NCI-H748 (cell line): ENCODE measurements around the gene TMEM184B.

Source experiments
- DNase-seq: peaks from one replicate; lab custom pipeline; 2025; ENCODE audit not compliant: unreplicated experiment; lab: John Stamatoyannopoulos, UW

Gene TMEM184B

DNA sequence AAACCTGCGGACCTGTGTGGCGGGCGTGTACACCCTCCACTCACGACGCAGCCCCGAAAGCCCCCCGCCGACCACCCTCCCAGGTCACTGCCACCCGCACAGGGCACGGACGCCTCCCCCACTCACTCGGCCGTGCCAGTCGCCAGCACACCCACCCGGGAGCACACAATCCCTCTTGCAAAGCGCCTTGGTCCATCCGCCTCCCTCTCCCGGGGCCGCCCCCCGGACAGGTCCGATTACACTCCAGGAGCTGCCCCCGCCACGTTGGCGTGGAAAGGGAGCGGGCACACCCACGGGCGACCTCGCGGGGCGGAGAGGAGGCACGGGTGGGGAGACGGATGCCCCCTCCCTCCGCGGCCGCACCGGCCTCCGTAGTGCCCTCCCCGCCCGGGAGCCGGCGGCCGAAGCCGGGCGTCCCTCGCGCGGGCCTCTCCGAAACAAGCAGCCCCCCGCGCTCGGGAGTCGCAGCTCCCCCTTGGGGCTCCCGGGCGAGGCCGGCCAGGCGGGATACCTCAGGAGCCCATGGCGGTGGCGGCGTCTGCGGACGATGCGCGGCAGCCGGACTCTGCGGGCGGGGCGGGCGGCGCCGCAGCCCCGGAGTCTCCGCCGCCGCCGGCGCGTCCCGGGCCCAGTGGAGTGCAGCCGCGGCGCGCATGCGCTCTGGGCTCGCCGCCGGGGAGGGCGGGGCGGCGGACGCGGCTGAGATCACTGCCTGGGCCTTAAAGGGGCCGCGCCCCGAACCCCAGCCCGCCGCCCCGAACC, at the start of gene TMEM184B:
Gene TMEM184B, minus strand, starts transcription at position 638 of the 762 bp plus-strand sequence. CDS start 25,049 bp downstream, outside the sequence.
- peak; percentile 59 for DNase-seq

DNA sequence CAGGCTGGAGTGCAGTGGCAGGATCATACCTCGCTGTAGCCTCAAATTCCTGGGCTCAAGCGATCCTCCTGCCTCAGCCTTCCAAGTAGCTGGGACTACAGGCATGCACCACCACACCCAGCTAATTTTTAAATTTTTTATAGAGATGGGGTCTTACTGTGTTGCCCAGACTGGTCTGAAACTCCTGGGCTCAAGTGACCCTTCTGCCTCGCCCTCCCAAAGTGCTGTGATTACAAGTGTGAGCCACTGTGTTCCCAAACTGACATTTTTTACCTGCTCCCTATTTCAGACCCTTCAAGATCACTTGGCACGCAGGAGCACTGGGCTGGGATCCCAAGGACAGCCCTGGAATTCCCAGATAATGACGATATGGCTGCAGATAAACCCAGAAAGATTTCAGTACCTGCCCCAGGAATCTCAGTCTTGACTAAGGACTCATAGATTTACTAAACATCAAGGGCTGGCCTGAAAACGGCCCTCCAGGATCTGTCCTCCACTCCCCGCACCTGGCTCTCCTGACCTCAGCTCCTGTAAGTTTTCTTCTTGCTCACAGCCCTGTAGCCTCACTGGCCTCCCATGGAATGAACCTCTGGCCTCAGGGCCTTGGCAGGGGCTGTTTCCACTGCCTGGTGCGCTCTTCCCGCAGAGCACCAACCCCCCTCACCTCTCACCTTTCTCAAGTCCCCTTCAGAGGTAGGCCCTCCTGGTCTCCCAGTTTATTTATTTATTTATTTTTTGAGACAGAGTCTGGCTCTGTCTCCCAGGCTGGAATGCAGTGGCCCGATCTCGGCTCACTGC, 48.0 kb upstream of the TMEM184B start:
- no peak for DNase-seq

DNA sequence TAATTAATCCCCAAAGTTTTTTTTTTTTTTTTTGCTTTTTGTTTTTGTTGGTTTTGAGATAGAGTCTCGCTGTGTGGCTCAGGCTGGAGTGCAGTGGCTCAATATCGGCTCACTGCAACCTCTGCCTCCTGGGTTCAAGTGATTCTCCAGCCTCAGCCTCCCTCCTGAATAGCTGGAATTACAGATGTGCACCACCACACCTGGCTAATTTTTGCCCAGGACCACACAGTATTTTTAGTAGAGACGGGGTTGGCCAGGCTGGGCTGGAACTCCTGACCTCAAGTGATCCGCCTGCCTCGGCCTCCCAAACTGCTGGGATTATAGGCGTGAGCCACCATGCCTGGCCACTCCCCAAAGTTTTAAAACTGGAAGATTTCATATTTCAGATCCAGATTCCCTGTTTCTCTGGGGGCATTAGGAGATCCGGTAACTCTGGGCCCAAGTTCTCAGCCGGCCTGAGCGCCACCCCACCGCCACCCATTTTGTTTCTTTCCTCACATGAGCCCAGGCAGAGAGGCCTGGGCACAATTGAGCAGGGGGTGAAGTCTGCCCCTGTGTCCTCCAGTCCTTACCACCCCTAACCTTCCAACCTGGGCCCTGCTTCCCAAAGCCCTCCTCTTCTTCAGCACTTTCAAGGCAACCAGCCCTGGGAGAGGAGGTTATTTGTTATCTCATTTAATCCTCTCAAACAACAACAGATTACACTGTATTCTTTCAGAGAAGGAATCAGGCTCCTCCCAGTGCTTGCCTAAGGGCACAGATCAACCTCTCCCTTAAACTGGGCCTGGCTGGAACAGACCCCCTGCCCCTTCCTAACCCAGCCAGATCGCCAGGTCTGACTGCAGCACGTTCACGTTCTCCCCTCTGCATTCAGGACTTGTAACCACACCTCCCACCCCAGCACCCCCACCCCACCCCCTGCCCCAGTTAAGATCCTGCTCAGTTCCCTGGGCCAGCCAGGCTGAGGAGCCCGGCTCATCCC, 46.3 kb upstream of the TMEM184B start:
- DNase-seq: no peak

GRCh38 chr22:38317995-38318715, 45.3 kb upstream of the TMEM184B start:
- peak; percentile 84 for DNase-seq

DNA sequence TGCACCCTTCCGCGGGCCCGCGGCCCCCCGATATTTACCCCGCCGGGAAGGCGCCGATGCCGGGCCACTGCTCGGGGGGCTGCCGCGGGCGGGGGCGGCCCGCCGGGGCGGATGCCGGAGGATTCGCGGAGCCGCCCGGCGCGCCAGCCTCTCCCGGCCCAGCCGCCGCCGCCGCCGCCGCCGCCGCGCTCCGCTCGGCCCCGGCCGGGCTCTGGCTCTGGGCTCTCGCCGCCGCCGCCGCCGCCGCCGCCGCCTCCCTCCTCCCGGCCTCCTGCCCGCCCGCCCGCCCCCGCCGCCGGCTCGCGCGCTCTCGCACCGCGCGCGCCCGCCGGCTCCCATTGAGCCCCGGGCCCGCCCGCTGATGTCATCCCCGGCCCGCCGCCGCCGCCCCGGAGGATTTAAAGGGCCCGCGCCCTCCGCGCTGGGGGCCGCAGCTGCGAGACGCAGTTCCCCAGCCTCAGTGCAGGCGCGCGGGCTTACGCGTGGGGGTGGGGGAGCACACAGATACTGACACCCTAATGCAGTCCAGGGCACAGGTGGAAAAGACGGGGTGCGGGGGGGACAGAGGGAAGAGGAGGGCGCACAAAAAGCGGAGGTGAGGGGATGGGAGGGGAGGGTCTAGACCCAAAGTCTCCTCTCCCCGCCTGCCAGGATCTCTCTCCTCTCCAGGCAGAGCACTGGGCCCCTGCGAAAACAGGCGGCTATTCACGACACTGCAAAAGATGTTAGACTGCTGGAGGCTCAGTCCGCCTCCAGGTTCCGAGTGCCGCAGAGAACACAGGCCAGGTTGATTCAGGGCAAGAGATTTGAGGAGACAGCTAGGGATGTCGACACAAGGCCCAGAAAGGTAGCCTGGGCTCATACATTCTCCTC, 44.5 kb upstream of the TMEM184B start, which contains the start of gene CSNK1E:
Gene CSNK1E, minus strand, starts transcription at position 312 of the 873 bp plus-strand sequence. CDS start 3,276 bp downstream, outside the sequence.
- peak; percentile 68 for DNase-seq

DNA sequence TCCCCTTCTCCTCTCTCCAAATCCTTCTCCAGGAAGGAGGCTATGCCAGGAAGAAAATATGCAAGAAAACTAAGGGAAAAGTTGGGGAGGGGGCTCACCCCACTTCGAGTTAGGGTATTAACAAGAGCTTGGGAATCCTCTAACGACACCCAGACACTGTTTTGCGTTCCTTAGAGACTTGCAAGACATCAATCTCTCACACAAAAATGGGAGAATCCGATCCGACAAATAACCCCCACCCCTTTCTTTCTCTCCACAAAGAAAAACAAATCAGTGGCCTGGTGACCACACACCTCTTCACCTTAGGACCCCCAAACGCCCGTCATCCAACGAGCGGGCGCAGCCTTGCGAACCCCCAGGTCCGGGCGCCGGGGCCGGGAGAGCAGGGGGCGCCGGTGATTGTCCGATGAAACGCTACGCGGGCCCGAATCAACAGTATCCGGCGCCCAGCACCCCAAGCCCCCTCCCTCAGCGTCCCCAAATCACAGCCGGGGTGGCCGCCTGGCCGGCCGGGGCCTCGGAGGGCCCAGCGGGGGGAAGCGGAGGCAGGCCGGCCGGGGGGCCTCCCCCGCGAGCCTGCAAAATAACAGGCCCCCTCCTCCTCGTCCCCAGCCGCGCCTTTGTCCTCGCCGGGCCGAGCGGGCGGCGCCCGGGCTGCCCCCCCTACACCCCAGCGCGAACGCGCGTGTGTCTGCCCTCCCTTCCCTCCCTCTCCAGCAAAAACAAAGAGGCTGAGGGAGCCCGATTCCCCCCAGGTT, 43.7 kb upstream of the TMEM184B start:
- peak; percentile 49 for DNase-seq

DNA sequence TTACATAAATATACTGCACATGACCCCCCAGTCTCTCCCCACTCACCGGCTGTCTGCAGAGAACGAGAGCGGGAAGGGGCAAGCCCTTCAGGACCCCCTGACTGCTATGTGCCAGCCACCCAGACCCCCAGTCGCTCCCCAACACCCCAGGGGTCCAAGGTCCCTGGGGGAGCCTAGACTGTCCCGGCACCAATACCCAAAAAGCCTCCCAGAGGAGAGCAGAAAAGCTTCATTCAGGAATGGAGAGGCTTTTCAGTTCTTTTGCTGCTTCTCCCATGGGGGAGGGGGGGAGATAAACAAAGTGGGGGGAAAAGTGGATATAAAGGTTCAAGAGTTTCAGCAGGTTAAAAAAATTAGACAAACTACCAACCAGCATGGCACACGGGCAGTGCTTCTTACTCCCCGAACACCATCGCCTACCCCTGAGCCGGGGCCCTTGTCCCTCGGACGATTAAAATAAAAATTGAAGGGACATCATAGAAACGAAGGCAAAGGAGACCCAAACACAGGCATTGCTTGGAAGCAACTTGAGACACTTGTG, 43.1 kb upstream of the TMEM184B start:
- peak; percentile 16 for DNase-seq

DNA sequence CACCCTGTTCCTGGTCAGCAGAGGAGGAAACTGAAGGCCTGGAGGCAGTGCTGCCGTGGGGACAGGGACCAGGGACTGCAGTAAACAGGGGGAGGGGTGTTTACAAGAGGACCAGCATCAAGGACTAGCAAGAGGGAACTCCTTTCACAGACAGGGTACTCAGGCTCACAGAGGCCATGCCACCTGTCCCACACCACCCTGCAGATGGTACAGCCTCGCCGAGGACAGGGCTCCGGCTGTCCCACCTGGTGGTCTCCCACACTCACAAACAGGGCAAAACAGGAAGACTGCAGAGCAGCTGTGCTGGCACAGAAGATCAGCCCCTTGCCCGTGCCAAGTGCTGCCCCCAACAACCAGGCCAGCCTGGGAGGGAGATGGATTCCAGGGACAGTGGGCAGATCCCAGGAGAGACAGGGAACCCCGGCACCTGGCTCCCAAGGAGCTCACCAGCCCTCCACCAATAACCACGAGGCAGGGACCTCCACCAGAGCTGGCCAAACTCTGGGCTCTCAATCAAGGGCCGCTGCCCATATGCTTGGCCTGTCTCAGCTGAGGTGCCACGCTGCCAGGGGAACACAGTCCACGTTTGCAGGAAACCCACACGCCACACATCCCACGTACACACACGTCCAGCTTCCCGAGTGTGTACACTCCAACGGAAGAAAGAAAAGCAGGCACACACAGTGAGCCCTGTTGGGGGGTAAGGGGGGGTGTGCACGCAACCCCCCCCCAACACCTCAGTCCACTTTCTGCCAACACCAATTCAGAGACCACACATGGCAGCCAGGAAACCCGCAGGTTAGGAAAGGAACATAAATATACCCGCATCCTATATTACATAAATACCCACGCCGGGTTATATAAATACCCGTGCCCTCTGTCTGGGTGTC, 42.4 kb upstream of the TMEM184B start:
- peak; percentile 23 for DNase-seq

GRCh38 chr22:38314051-38314932, 41.5 kb upstream of the TMEM184B start:
- DNase-seq: no peak

DNA sequence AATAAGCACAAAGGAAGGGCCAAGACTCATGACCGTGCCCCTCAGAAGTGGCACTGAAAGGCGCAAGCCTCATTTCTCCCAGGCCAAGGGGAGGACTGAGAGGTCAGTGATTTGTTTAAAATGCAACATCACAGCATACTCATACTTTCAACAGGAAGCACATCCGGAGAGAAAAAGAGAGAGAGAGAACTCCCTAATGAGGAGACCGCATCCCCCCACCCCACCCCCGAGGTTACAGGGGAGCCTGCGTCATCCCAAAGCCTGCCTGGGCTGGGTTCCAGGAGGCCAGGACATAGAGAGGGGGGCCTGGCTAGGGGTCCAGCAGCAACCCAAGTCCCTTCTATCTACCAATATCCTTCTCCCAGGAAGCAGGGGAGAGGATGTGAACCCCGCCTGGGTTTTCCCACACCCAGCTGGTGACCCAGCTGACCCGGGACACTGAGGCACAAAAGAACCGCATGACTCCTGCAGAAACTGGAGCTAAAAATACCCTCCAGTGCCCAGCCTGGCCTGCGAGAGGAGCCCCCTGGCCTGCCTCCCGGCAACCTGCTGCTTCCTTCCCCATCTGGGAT, 40.7 kb upstream of the TMEM184B start:
- DNase-seq: no peak

GRCh38 chr22:38312261-38312800, 39.5 kb upstream of the TMEM184B start:
- no peak for DNase-seq

- DNase-seq: no peak
Measured at GRCh38 chr22:38311323-38311620, 38.5 kb upstream of the TMEM184B start.

DNA sequence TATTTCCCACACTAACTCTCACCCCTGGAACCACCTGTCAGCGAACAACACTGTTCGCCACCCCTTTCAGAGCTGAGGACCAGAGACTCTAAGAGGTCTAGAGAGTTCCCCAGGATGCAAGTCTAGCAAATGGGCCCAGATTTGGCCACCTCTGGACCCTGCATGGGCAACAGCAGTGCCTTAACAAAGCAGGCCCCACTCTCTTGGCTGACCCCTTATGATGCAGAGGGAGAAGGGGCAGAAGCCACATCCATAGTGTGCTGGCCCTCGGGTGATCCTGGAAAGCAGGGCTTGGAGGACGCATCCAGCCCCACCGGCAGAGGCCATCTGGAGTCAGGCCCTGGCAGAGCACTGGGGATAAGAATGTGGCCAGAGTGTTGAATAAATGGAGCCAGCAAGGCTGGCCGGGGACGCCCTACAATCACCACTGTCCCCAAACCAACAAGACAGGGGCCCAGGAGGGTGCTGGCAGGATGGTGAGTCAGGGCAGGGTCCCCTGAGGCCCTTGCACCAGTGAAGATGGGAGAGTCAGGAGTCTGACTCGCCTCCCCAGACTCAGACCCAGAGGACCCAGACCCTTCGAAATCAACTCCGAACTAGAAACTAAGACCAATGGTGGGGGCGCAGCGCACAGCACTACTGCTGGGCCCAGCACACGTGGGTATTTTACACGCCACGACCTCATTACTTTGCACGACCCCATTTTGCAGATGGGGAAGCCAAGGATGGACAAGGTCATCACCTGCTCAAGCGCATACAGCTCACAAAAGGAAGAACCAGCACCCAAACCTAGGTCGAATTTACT, 37.9 kb upstream of the TMEM184B start:
- DNase-seq: no peak

DNA sequence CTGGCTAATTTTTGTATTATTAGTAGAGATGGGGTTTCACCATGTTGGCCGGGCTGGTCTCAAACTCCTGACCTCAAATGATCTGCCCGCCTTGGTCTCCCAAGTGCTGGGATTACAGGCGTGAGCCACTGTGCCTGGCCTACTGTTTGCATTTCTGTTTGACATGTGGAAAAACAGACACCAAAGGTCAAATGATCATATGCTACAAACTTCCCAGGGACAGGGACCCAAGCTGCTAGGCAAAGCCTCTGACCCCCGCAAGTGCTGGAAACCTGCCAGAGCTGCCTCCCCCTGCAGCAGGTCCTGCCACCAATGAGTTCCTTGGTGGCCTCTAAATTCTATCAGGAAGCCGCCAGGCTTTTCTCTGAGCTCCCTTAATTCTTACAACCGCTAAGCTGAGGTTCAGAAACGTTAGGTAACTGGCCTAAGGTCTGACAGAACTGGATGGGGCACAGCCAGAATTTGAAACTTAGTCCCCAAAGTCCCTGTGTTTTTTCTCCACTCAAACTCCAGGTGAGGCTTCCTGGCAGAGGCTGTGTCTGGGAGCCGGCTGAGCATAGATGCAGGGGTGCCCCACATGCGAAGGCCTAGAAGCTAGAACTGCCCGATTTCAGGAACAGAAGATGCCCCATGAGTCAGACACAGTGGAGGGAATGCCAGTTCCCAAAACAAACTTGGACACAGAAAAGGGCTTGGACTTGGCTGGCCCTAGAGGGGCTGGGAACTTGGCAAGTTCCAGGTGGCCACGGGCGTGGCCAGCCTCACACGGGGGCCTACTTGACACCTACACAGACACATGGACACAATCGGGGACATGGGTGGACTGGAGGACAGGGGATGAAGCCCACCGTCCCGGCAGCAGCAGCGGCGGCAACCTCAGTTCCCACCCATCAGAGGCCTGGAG, 37.1 kb upstream of the TMEM184B start:
- DNase-seq: no peak
